Endodermal cell (in vitro differentiated cells): ENCODE measurements around the gene CHD6. TPM values are rescaled to one million over a fixed set of nuclear protein-coding genes. Genes with fewer than 3 reads are reported as not detected.
A peak's percentile ranks its signal among the peaks of the same experiment; 100 is the strongest.

ENCODE experiments used
- DNase-seq: peaks from one replicate; pipeline ENCODE4 v3.0.0-alpha.2; 2017
- H3K27ac ChIP-seq: 2 replicates; pipeline ENCODE4 v1.5.1; 2013; ENCODE audit warnings: mild to moderate bottlenecking, low read depth, low read length, moderate library complexity
- H3K27me3 ChIP-seq: 2 replicates; pipeline ENCODE4 v1.6.1; 2013; ENCODE audit warnings: mild to moderate bottlenecking, low read length, moderate library complexity; ENCODE audit not compliant: insufficient read depth, control insufficient read depth, poor library complexity, severe bottlenecking
- H3K36me3 ChIP-seq: 2 replicates; pipeline ENCODE4 v1.7.0; 2013; ENCODE audit warnings: mild to moderate bottlenecking, low read length, moderate library complexity; ENCODE audit not compliant: control insufficient read depth, insufficient read depth
- H3K4me1 ChIP-seq: one replicate; pipeline ENCODE4 v1.7.0; 2013; ENCODE audit warnings: low read length; ENCODE audit not compliant: control insufficient read depth, insufficient read depth
- H3K4me3 ChIP-seq: 2 replicates; pipeline ENCODE4 v1.5.1; 2013; ENCODE audit warnings: mild to moderate bottlenecking, low read length, moderate library complexity
- H3K9ac ChIP-seq: 2 replicates; pipeline ENCODE4 v1.6.1; 2013; ENCODE audit warnings: mild to moderate bottlenecking, low read length, moderate library complexity; ENCODE audit not compliant: poor library complexity, severe bottlenecking; ENCODE audit errors: extremely low read depth
- H3K9me3 ChIP-seq: 2 replicates; pipeline ENCODE4 v1.6.1; 2013; ENCODE audit warnings: mild to moderate bottlenecking, low read length, moderate library complexity; ENCODE audit not compliant: control insufficient read depth
- H3K27ac Mint-ChIP-seq: 2 replicates; pipeline ENCODE4 v1.8.0; 2020; ENCODE audit warnings: mixed read lengths
- H3K27me3 Mint-ChIP-seq: 2 replicates; pipeline ENCODE4 v1.8.0; 2021; ENCODE audit warnings: mild to moderate bottlenecking, mixed read lengths; ENCODE audit not compliant: insufficient read depth
- H3K36me3 Mint-ChIP-seq: 2 replicates; pipeline ENCODE4 v1.8.0; 2020; ENCODE audit warnings: low read depth, mixed read lengths
- H3K4me1 Mint-ChIP-seq: 2 replicates; pipeline ENCODE4 v1.8.0; 2020; ENCODE audit warnings: mixed read lengths
- H3K4me3 Mint-ChIP-seq: 2 replicates; pipeline ENCODE4 v1.8.0; 2020; ENCODE audit warnings: mild to moderate bottlenecking, moderate library complexity, mixed read lengths
- H3K9me3 Mint-ChIP-seq: 2 replicates; pipeline ENCODE4 v1.8.0; 2020; ENCODE audit warnings: mild to moderate bottlenecking, mixed read lengths
- CTCF ChIP-seq: fragments of 200-600 bp; sonication (generic); conservative IDR thresholded peaks from 2 replicates; pipeline ENCODE4 v1.5.0; 2021; ENCODE audit warnings: antibody characterized with exemption, mild to moderate bottlenecking
- WGBS, 2 experiments: methylation state at CpG; one replicate each; pipeline versions ENCODE4 v1.1.5 to v1.1.7; 2013; ENCODE audit warnings: missing lambda C conversion rate in 2 of 2, mixed read lengths in 1 of 2; ENCODE audit not compliant: insufficient coverage in 1 of 2, insufficient read length in 1 of 2; 5-methylcytosine and 5-hydroxymethylcytosine counted together
- total RNA-seq, 2 donors: library from RNA; stranded (reverse); fragmentation: NEBNext Ultra II Directional in 1 of 2; extraction: Animal tissue kit (Norgen Biotek cat#: 25700) in 1 of 2; gene quantifications; 2 replicates in 1 of 2; 3 replicates in 1 of 2; pipeline ENCODE4 v1.2.1, GENCODE V29; 2021

CHD6 gene
- total RNA-seq, 2 donors from 2014 or later = 82.5 to 107 TPM

GRCh38 chr20:41412324-41413120 lies 205.7 kb downstream of the CHD6 start:
- WGBS, 2 experiments = 92 to 96% methylated on average over 5 to 11 of the region's 12 CpGs

GRCh38 chr20:41411391-41411847 lies 206.8 kb downstream of the CHD6 start:
- WGBS, 2 experiments = 94 to 100% methylated on average over 2 of the region's 2 CpGs
- Histone ChIP-seq H3K4me3 (no peak overlapping the region), H3K9me3 (no peaks in the 10 kb centered on the region), H3K36me3 (peaks cover 94% of the 10 kb centered on the region), H3K27me3 (no peaks in the 10 kb centered on the region), H3K9ac (no peak overlapping the region), H3K4me1 (no peaks in the 10 kb centered on the region), H3K27ac (no peak overlapping the region)
- DNase-seq = no peak
- Mint-ChIP-seq H3K9me3 (no peaks in the 10 kb centered on the region), H3K27ac (no peak overlapping the region), H3K36me3 (peaks cover 79% of the 10 kb centered on the region), H3K4me3 (no peak overlapping the region), H3K4me1 (no peaks in the 10 kb centered on the region), H3K27me3 (no peaks in the 10 kb centered on the region)
- TF ChIP-seq CTCF = peak; percentile 61

More at GRCh38 chr20:41412324-41413120, 205.7 kb downstream of the CHD6 start:
- Mint-ChIP-seq H3K4me3 (no peak overlapping the region), H3K27ac (no peak overlapping the region), H3K9me3 (no peaks in the 10 kb centered on the region), H3K36me3 (peaks cover 80% of the 10 kb centered on the region), H3K4me1 (no peaks in the 10 kb centered on the region), H3K27me3 (no peaks in the 10 kb centered on the region)
- Histone ChIP-seq H3K4me3 (no peak overlapping the region), H3K4me1 (no peaks in the 10 kb centered on the region), H3K9ac (no peak overlapping the region), H3K27ac (no peak overlapping the region), H3K9me3 (no peaks in the 10 kb centered on the region), H3K27me3 (no peaks in the 10 kb centered on the region), H3K36me3 (peaks cover 94% of the 10 kb centered on the region)
- no peak for DNase-seq
- no peak for TF ChIP-seq CTCF

- WGBS, 2 experiments = 93 to 100% methylated on average over 2 to 9 of the region's 9 CpGs
- Histone ChIP-seq H3K27me3 (no peaks in the 10 kb centered on the region), H3K4me1 (no peaks in the 10 kb centered on the region), H3K9me3 (no peaks in the 10 kb centered on the region), H3K27ac (peak overlapping the region; percentile 62), H3K36me3 (peaks cover 93% of the 10 kb centered on the region), H3K9ac (no peak overlapping the region), H3K4me3 (no peak overlapping the region)
- Mint-ChIP-seq H3K4me3 (no peak overlapping the region), H3K27me3 (no peaks in the 10 kb centered on the region), H3K27ac (no peak overlapping the region), H3K4me1 (no peaks in the 10 kb centered on the region), H3K36me3 (peaks cover 83% of the 10 kb centered on the region), H3K9me3 (no peaks in the 10 kb centered on the region)
- TF ChIP-seq CTCF = no peak
- no peak for DNase-seq
These were observed 209.2 kb downstream of the CHD6 start for GRCh38 chr20:41408986-41409385.
